ENCODE data around the gene TCF25.

Gene TCF25

GRCh38 chr16:89847051-89847939 lies 26.1 kb upstream of the TCF25 start:
- no peaks in the 10 kb centered on the region for H3K79me2 ChIP-seq (ENCODE audit: control insufficient read depth, insufficient read depth, low read length, unreplicated experiment)
- no peaks in the 10 kb centered on the region for H3K36me3 ChIP-seq (ENCODE audit: insufficient read depth, low read length)
- no peak overlapping the region for H3K27ac ChIP-seq (ENCODE audit: low read depth, low read length)
- H2AFZ ChIP-seq (ENCODE audit: low read length, unreplicated experiment), result no peak overlapping the region
- no peaks in the 10 kb centered on the region for H3K27me3 ChIP-seq (ENCODE audit: insufficient read depth, low read length)
- H3K4me1 ChIP-seq (ENCODE audit: control insufficient read depth, insufficient read depth, low read length, unreplicated experiment), result peaks cover 9% of the 10 kb centered on the region
- no peak overlapping the region for H3K4me3 ChIP-seq (ENCODE audit: low read depth, low read length)

DNA sequence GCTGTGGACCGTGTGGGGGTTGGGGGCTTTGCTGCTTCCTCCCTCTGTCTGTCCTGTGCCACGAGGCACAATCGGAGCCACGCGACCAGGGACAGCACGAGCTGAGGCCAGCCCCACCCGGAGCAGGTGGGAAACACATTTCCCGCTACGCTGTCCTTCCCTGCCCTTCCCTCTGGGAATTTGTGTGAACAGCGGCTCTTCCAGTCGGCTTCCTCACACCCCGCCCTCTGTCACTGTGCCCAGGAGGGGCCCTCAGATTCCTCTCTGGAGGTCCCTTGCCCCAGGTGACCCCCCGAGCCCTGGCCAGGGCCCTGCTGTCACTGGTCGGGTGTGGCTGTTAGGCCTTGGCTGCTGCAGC lies 25.5 kb upstream of the TCF25 start:
- Histone ChIP-seq H3K27me3 (ENCODE audit: insufficient read depth, low read length) (no peaks in the 10 kb centered on the region), H3K79me2 (ENCODE audit: control insufficient read depth, insufficient read depth, low read length, unreplicated experiment) (no peaks in the 10 kb centered on the region), H3K36me3 (ENCODE audit: insufficient read depth, low read length) (no peaks in the 10 kb centered on the region), H3K4me1 (ENCODE audit: control insufficient read depth, insufficient read depth, low read length, unreplicated experiment) (peaks cover 4% of the 10 kb centered on the region), H3K4me3 (ENCODE audit: low read depth, low read length) (no peak overlapping the region), H3K27ac (ENCODE audit: low read depth, low read length) (no peak overlapping the region), H2AFZ (ENCODE audit: low read length, unreplicated experiment) (no peak overlapping the region)

DNA sequence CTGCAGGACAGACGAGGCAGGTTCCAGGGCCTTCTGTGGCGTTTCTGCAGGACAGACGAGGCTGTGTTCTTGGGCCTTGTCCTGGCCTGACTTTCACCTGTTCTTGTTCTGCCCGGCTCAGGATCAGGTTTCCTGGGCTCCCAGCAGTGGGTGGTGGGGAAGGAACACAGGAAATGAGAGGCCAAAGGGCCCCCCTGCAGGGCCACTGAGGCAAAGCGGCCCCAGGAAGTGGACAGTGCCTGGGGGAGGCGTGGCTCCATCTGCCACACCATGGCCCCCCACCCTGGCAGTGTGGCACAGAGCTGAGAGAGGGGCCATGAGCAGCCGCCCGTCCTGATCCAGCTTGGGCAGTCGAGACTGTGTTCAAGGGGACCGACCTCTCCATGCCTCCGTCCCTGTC lies 24.4 kb upstream of the TCF25 start:
- Histone ChIP-seq H3K27ac (ENCODE audit: low read depth, low read length) (no peak overlapping the region), H3K27me3 (ENCODE audit: insufficient read depth, low read length) (no peaks in the 10 kb centered on the region), H3K79me2 (ENCODE audit: control insufficient read depth, insufficient read depth, low read length, unreplicated experiment) (no peaks in the 10 kb centered on the region), H3K36me3 (ENCODE audit: insufficient read depth, low read length) (no peaks in the 10 kb centered on the region), H3K4me1 (ENCODE audit: control insufficient read depth, insufficient read depth, low read length, unreplicated experiment) (no peaks in the 10 kb centered on the region), H3K4me3 (ENCODE audit: low read depth, low read length) (no peak overlapping the region), H2AFZ (ENCODE audit: low read length, unreplicated experiment) (no peak overlapping the region)

- Histone ChIP-seq H2AFZ (ENCODE audit: low read length, unreplicated experiment) (no peak overlapping the region), H3K27me3 (ENCODE audit: insufficient read depth, low read length) (no peaks in the 10 kb centered on the region), H3K79me2 (ENCODE audit: control insufficient read depth, insufficient read depth, low read length, unreplicated experiment) (no peaks in the 10 kb centered on the region), H3K4me3 (ENCODE audit: low read depth, low read length) (no peak overlapping the region), H3K4me1 (ENCODE audit: control insufficient read depth, insufficient read depth, low read length, unreplicated experiment) (no peaks in the 10 kb centered on the region), H3K36me3 (ENCODE audit: insufficient read depth, low read length) (no peaks in the 10 kb centered on the region), H3K27ac (ENCODE audit: low read depth, low read length) (no peak overlapping the region)
These were observed 19.9 kb upstream of the TCF25 start for GRCh38 chr16:89853306-89853993.

DNA sequence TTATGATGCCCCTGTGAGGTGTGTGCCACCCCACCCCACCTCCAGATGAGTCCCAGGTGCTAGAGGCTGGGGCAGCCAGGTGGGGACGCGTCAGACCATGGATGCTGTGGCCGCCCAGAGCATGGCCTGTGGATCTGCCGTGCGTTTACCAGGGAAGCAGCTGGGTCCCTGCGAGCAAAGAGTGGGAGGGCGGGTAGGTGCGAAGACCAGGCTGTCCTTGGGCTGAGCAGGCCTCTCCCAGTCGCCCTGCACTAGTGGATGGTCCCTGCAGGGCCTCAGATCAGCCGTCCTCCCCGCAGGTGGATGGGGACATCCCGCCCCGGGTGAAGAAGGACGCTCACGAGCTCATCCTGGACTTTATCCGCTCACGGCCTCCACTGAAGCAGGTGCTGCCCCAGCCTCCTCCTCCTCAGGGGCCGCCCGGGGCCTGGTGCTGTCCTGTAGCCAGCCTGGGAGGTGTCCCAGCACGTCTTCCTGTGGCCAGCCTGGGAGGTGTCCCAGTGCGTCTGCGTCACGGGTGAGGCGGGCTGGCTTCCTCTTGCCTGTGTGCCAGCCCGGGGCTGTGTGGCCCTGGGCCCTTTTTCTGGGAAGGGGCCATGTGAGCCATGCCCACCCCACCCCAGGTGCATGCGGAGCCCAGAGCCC lies 18.0 kb upstream of the TCF25 start:
- Histone ChIP-seq H3K36me3 (ENCODE audit: insufficient read depth, low read length) (no peaks in the 10 kb centered on the region), H2AFZ (ENCODE audit: low read length, unreplicated experiment) (no peak overlapping the region), H3K4me3 (ENCODE audit: low read depth, low read length) (no peak overlapping the region), H3K27me3 (ENCODE audit: insufficient read depth, low read length) (no peaks in the 10 kb centered on the region), H3K79me2 (ENCODE audit: control insufficient read depth, insufficient read depth, low read length, unreplicated experiment) (no peaks in the 10 kb centered on the region), H3K4me1 (ENCODE audit: control insufficient read depth, insufficient read depth, low read length, unreplicated experiment) (no peaks in the 10 kb centered on the region), H3K27ac (ENCODE audit: low read depth, low read length) (no peak overlapping the region)

DNA sequence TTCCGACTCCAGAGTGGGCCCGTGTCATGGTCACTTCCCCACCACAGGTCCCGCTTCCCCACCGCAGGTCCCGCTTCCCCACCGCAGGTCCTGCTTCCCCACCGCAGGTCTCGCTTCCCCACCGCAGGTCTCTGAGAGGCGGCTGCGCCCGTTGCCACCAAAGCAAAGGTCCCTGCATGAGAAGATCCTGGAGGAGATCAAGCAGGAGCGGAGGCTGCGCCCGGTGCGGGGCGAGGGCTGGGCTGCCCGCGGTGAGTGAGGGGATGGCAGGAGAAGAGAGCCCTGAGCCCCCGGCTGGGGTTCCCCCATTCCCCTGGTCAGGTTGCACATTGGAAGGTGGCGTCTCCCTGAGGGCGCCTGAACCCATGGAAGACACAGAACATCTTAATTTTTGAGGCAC lies 17.4 kb upstream of the TCF25 start:
- Histone ChIP-seq H3K4me1 (ENCODE audit: control insufficient read depth, insufficient read depth, low read length, unreplicated experiment) (no peaks in the 10 kb centered on the region), H2AFZ (ENCODE audit: low read length, unreplicated experiment) (no peak overlapping the region), H3K27me3 (ENCODE audit: insufficient read depth, low read length) (no peaks in the 10 kb centered on the region), H3K4me3 (ENCODE audit: low read depth, low read length) (no peak overlapping the region), H3K79me2 (ENCODE audit: control insufficient read depth, insufficient read depth, low read length, unreplicated experiment) (no peaks in the 10 kb centered on the region), H3K27ac (ENCODE audit: low read depth, low read length) (no peak overlapping the region), H3K36me3 (ENCODE audit: insufficient read depth, low read length) (no peaks in the 10 kb centered on the region)

DNA sequence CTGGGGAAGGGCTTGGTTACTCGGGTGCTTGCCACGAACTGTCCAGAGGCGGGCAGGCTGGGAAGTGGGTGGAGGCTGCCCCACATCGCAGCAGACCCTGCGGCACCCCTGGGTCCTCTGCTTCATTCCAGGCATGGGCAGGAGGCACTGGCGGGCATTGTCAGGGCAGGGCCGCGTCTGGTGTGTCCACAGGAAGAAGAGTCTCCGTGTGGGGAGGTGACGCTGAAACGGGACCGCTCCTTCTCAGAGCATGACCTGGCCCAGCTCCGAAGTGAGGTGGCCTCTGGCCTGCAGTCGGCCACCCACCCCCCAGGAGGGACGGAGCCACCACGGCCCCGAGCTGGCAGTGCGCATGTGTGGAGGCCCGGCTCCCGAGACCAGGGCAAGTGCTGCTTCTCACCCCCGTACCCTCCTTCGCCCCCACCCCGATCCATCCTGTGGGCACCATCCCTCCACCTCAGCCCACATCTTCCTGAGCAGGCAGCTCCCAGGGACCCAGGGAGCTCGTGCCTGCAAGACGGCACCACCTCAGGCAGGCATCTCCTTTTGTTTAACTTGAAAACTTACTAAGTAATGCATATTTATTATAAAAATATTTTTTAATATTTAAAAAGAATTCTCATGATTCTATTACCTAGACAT lies 14.3 kb upstream of the TCF25 start:
- H3K36me3 ChIP-seq (ENCODE audit: insufficient read depth, low read length), result no peaks in the 10 kb centered on the region
- H3K79me2 ChIP-seq (ENCODE audit: control insufficient read depth, insufficient read depth, low read length, unreplicated experiment), result no peaks in the 10 kb centered on the region
- H2AFZ ChIP-seq (ENCODE audit: low read length, unreplicated experiment), result no peak overlapping the region
- peaks cover 7% of the 10 kb centered on the region for H3K4me1 ChIP-seq (ENCODE audit: control insufficient read depth, insufficient read depth, low read length, unreplicated experiment)
- no peak overlapping the region for H3K4me3 ChIP-seq (ENCODE audit: low read depth, low read length)
- no peak overlapping the region for H3K27ac ChIP-seq (ENCODE audit: low read depth, low read length)
- H3K27me3 ChIP-seq (ENCODE audit: insufficient read depth, low read length), result no peaks in the 10 kb centered on the region

DNA sequence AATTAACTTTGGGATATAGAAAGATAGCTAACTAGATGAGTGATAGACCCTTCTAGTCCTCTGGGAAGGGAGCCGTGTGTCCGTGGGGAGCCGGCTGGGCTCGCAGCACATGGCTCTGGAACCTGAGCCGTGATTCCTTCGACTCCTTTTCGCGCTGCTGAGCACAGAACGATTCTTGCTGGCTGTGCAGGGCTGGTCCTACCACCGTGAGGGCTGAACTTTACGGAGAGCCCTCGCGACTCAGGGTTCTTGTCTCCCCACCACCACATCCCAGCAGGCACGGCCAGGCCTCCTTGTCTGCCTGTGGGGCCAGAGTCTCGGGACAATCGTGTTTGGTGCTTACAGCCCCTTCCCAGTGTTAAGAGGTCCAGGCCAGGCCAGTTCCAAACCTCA lies 13.8 kb upstream of the TCF25 start:
- no peaks in the 10 kb centered on the region for H3K27me3 ChIP-seq (ENCODE audit: insufficient read depth, low read length)
- H3K79me2 ChIP-seq (ENCODE audit: control insufficient read depth, insufficient read depth, low read length, unreplicated experiment), result no peaks in the 10 kb centered on the region
- no peak overlapping the region for H3K4me3 ChIP-seq (ENCODE audit: low read depth, low read length)
- no peaks in the 10 kb centered on the region for H3K36me3 ChIP-seq (ENCODE audit: insufficient read depth, low read length)
- H3K4me1 ChIP-seq (ENCODE audit: control insufficient read depth, insufficient read depth, low read length, unreplicated experiment), result peaks cover 12% of the 10 kb centered on the region
- no peak overlapping the region for H3K27ac ChIP-seq (ENCODE audit: low read depth, low read length)
- H2AFZ ChIP-seq (ENCODE audit: low read length, unreplicated experiment), result no peak overlapping the region

DNA sequence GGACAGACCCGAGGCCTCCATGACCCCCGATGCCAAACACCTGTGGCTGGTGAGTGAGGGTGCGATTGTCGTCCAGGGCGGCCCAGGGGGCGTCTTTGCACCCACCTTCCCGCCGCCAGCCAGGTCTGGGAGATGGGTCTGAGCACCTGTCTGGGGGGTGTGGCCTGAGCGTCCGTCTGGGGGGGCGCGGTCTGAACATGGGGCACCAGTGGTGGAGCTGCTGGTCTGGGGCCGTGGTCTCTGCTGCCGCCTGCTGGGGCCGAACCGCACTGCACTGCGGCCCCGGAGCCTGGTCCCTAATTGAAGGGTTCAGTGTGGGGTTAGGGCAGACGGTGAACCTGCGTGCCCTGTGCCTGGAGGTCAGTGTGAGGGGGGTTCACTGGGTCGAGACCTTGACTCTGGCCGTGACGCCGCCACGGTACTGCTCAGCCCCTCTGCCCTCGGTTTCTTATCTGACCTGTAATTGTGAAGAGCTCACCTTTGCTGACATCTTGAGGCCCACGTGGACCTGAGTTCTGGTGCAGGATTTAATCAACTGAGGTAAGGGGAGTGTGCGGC lies 12.6 kb upstream of the TCF25 start:
- H3K4me1 ChIP-seq (ENCODE audit: control insufficient read depth, insufficient read depth, low read length, unreplicated experiment), result peaks cover 13% of the 10 kb centered on the region
- H3K79me2 ChIP-seq (ENCODE audit: control insufficient read depth, insufficient read depth, low read length, unreplicated experiment), result no peaks in the 10 kb centered on the region
- no peaks in the 10 kb centered on the region for H3K36me3 ChIP-seq (ENCODE audit: insufficient read depth, low read length)
- no peak overlapping the region for H3K27ac ChIP-seq (ENCODE audit: low read depth, low read length)
- no peaks in the 10 kb centered on the region for H3K27me3 ChIP-seq (ENCODE audit: insufficient read depth, low read length)
- H2AFZ ChIP-seq (ENCODE audit: low read length, unreplicated experiment), result no peak overlapping the region
- no peak overlapping the region for H3K4me3 ChIP-seq (ENCODE audit: low read depth, low read length)

DNA sequence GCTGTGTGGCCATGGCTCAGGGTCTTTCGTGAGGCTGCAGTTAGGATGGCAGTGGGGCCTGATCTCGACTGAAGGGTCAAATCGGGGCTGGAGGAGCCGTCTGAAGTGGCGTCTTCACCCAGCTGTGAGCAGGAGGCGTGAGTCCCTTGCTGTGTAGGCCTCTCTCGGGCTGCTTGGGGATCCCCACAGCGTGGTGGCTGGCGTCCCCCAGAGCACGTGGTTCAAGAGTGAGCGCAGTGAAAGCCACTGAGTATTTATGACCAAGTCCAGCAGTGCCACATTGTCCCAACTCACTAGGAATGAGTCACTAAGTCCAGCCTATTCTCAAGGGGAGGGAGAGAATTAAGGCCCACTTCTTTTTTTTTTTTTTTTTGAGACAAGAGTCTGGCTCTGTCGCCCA lies 11.7 kb upstream of the TCF25 start:
- Histone ChIP-seq H3K4me3 (ENCODE audit: low read depth, low read length) (no peak overlapping the region), H3K79me2 (ENCODE audit: control insufficient read depth, insufficient read depth, low read length, unreplicated experiment) (no peaks in the 10 kb centered on the region), H2AFZ (ENCODE audit: low read length, unreplicated experiment) (no peak overlapping the region), H3K27ac (ENCODE audit: low read depth, low read length) (no peak overlapping the region), H3K4me1 (ENCODE audit: control insufficient read depth, insufficient read depth, low read length, unreplicated experiment) (peaks cover 13% of the 10 kb centered on the region), H3K36me3 (ENCODE audit: insufficient read depth, low read length) (no peaks in the 10 kb centered on the region), H3K27me3 (ENCODE audit: insufficient read depth, low read length) (no peaks in the 10 kb centered on the region)

Data from ACC112 (cell line).